Measurements from ENCODE around the gene ST8SIA4.

ST8SIA4 gene, protein sequence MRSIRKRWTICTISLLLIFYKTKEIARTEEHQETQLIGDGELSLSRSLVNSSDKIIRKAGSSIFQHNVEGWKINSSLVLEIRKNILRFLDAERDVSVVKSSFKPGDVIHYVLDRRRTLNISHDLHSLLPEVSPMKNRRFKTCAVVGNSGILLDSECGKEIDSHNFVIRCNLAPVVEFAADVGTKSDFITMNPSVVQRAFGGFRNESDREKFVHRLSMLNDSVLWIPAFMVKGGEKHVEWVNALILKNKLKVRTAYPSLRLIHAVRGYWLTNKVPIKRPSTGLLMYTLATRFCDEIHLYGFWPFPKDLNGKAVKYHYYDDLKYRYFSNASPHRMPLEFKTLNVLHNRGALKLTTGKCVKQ

DNA sequence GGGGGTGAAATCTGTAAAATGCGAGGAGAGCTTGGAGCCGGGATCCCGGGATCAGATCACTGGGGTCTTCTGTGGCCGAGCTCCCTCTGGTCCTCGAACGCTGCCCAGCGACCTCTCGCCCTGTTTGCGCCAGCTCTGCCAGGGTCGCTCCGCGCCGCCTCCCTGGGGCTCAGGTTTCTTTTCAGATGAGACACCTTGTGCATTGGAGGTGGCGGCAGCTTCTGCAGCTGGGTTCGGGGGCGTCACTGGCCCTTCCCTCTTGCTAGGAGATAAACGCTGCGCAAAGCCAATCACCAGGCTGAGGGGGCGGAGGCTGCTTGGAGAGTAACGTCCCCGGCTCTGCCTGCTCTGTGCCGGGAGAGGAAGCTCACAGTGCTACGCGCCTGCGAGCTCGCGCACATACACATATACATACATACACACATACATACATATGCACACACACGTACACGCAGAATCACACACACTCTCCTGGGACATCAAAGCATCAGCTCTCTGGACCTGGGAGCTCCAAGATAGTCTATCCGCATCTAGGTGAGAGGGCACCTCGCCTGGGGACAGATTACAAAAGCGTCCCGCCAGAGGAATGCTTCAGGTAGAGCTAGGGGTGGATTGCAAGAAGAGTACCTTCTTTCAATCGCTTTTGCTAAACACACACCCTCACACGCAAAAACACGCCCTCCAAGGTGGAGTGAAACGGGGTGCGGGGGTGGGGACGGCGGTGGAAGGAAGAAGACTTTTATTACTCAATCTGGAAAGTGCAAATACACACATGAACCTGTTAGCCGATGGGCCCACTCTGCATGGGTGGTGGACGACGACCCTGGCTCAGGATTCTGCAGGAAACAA, at the start of gene ST8SIA4:
Gene ST8SIA4, minus strand, starts transcription at position 244 of the 849 bp plus-strand sequence. CDS start 327 bp downstream, outside the sequence.
- Histone ChIP-seq H3K36me3 (replicated peaks) (no peaks in the 10 kb centered on the region), H3K27me3 (replicated peaks) (no peaks in the 10 kb centered on the region), H3K4me3 (ENCODE audit: low read depth, low read length) (peak within 1 kb of the TSS; percentile 72), H3K27ac (no peak within 1 kb of the TSS)
- in situ Hi-C loops (cut with HindIII; ENCODE audit: low pct_ligation_motif_present, low sequenced_read_pairs), result no loop called here
- DNase-seq, result peak; percentile 62
- TF ChIP-seq, protein P1, sequence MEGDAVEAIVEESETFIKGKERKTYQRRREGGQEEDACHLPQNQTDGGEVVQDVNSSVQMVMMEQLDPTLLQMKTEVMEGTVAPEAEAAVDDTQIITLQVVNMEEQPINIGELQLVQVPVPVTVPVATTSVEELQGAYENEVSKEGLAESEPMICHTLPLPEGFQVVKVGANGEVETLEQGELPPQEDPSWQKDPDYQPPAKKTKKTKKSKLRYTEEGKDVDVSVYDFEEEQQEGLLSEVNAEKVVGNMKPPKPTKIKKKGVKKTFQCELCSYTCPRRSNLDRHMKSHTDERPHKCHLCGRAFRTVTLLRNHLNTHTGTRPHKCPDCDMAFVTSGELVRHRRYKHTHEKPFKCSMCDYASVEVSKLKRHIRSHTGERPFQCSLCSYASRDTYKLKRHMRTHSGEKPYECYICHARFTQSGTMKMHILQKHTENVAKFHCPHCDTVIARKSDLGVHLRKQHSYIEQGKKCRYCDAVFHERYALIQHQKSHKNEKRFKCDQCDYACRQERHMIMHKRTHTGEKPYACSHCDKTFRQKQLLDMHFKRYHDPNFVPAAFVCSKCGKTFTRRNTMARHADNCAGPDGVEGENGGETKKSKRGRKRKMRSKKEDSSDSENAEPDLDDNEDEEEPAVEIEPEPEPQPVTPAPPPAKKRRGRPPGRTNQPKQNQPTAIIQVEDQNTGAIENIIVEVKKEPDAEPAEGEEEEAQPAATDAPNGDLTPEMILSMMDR (IDR thresholded peaks at IDR 0.05; ENCODE audit: low read depth, low read length, missing control alignments), result no peak

DNA sequence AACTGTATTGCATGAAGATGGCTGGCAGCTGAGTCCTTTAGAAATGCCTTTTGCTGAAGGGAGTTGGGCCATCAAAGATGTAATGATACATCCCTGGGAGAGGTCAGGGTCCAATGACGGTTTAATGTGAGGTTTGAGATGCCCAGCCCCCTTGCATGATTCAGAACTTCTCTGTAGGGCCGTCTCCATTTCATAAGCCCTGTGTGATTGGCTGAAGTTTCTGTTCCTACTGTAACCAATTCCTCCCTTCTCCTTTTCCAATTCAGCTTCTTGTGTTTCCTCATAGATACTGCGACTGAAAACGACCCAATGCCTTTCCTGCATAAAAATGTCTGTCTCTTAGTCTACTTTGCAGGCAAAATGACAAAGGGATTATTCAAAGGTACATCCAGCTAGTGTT, 47.9 kb upstream of the ST8SIA4 start:
- Histone ChIP-seq H3K4me3 (ENCODE audit: low read depth, low read length) (no peak overlapping the region), H3K27me3 (replicated peaks) (no peaks in the 10 kb centered on the region), H3K36me3 (replicated peaks) (no peaks in the 10 kb centered on the region), H3K27ac (no peak overlapping the region)
- in situ Hi-C loops (cut with HindIII; ENCODE audit: low pct_ligation_motif_present, low sequenced_read_pairs), result no loop called here
- TF ChIP-seq, protein P1 (IDR thresholded peaks at IDR 0.05; ENCODE audit: low read depth, low read length, missing control alignments), result no peak
- no peak for DNase-seq

DNA sequence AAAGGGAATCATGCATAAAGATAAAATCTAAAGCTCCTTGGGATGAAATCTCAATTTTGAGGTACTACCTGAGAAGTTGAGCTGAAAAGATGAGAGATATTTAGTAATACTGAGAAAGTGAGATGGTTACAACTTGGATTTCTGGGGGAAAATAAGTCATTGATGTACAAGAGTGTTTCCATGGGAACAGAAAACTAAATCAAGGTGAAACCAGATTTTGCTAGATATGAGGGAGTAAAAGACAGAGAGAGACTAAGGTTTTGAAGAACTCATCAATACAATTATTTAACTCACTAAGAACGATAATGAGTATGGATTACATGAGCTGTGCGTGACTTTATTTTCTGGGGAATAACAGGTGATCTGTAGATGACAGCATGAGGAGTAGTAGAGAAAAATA, 10.2 kb upstream of the ST8SIA4 start:
- in situ Hi-C loops (cut with HindIII; ENCODE audit: low pct_ligation_motif_present, low sequenced_read_pairs), result no loop called here
- TF ChIP-seq, protein P1 (IDR thresholded peaks at IDR 0.05; ENCODE audit: low read depth, low read length, missing control alignments), result no peak
- no peak for DNase-seq
- Histone ChIP-seq H3K27ac (no peak overlapping the region), H3K27me3 (replicated peaks) (no peaks in the 10 kb centered on the region), H3K4me3 (ENCODE audit: low read depth, low read length) (no peak overlapping the region), H3K36me3 (replicated peaks) (no peaks in the 10 kb centered on the region)

DNA sequence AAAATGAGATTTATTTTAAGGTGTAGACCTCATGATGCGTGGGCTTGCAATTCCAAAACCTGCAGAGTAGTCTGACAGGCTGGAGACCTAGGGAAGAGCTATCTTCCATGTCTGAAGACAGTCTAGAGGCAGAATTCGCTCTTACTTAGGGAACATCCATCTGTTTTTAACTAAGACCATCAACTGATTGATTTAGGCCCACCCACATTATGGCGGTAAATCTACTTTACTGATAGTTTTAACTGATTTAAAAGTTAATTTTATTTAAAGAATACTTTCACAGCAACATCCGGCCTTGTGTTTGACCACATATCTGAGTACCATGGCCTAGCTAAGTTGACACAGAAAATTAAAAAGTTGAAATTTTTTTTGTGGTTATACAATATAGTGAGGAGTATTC, 6.0 kb upstream of the ST8SIA4 start:
- no peak overlapping the region for H3K4me3 ChIP-seq (ENCODE audit: low read depth, low read length)
- no peak for DNase-seq
- H3K36me3 ChIP-seq (replicated peaks), result no peaks in the 10 kb centered on the region
- no peak overlapping the region for H3K27ac ChIP-seq
- in situ Hi-C loops (cut with HindIII; ENCODE audit: low pct_ligation_motif_present, low sequenced_read_pairs), result no loop called here
- TF ChIP-seq, protein P1 (IDR thresholded peaks at IDR 0.05; ENCODE audit: low read depth, low read length, missing control alignments), result no peak
- no peaks in the 10 kb centered on the region for H3K27me3 ChIP-seq (replicated peaks)

DNA sequence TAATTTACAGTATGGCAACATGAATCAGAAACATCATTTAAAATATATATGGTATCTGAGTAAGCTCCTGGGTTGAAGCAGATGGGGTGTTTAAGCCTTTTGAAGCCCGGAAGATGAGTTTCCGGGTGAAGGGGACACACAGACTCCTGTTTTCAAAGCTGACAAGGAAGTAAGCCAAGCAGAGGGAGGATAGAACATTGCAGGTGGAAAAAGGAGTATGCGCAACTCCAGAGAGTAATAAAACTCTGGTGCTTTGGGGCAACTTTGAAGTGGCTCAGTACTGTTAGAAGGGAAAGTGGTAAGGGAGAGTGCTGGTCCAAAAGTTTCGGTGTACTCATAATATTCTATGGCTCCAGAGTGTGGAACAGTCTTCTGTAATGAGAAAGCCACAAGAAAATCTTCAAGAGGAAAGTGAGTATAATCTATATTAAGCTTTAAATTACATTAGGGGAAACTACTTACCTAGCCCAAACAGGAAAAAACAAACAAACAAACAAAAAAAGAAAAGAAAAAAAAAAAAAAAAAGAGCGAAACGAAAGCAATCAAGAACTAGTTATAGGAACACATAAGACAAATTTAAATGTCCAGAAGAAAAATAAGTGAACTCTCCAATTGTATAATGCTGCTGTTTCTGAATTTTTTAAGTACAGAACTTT, 2.3 kb upstream of the ST8SIA4 start:
- Histone ChIP-seq H3K27me3 (replicated peaks) (no peaks in the 10 kb centered on the region), H3K36me3 (replicated peaks) (no peaks in the 10 kb centered on the region), H3K4me3 (ENCODE audit: low read depth, low read length) (no peak overlapping the region), H3K27ac (no peak overlapping the region)
- DNase-seq, result no peak
- in situ Hi-C loops (cut with HindIII; ENCODE audit: low pct_ligation_motif_present, low sequenced_read_pairs), result no loop called here
- TF ChIP-seq, protein P1 (IDR thresholded peaks at IDR 0.05; ENCODE audit: low read depth, low read length, missing control alignments), result no peak

Measured in brain microvascular endothelial cell (primary cell).